ENCODE measurements around the gene CAPS. TPM values are rescaled to one million over a fixed set of nuclear protein-coding genes. Genes with fewer than 3 reads are reported as not detected.

Gene CAPS
- total RNA-seq, 4 donors from 2014 or later = 9.0 to 48.8 (median 26.3) TPM

DNA sequence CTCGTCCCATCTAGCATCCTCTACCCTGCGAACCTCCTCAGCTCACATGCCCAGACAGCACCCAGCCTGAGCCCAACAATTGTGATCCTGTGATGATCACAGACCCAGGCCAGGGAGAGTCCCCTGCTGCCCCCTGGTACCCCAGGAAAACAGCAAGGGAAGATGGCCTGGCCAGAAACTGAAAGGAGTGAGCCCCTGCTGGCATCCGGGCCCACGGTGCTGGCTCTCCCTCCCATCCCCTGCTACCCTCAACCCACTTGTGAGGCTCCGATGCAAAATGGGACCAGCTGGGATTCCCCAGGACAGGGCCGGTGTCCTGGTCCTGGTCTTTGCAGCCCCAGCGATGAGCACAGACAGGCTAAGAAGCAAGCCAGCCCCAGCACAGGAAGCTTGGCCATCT is 49.8 kb downstream of the CAPS start:
- Histone ChIP-seq H3K27ac (no peak overlapping the region), H3K4me1 (peaks cover 49 to 63% of the 10 kb centered on the region in 2 donors), H3K36me3 (no peaks in the 10 kb centered on the region), H3K27me3 (no peaks in the 10 kb centered on the region), H3K9me3 (no peaks in the 10 kb centered on the region), H3K4me3 (replicated peaks in 1 of 3) (no peak overlapping the region)
- WGBS, 2 donors = 90 to 96% methylated on average over 7 of the region's 7 CpGs
- DNase-seq = no peak
- TF ChIP-seq, protein P1, sequence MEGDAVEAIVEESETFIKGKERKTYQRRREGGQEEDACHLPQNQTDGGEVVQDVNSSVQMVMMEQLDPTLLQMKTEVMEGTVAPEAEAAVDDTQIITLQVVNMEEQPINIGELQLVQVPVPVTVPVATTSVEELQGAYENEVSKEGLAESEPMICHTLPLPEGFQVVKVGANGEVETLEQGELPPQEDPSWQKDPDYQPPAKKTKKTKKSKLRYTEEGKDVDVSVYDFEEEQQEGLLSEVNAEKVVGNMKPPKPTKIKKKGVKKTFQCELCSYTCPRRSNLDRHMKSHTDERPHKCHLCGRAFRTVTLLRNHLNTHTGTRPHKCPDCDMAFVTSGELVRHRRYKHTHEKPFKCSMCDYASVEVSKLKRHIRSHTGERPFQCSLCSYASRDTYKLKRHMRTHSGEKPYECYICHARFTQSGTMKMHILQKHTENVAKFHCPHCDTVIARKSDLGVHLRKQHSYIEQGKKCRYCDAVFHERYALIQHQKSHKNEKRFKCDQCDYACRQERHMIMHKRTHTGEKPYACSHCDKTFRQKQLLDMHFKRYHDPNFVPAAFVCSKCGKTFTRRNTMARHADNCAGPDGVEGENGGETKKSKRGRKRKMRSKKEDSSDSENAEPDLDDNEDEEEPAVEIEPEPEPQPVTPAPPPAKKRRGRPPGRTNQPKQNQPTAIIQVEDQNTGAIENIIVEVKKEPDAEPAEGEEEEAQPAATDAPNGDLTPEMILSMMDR (IDR thresholded peaks at IDR 0.05) = no peak
- no peak for TF ChIP-seq POLR2A (IDR thresholded peaks at IDR 0.05)
- intact Hi-C loops (cut with DNase I) = loop anchor here (10.0 kb wide), 1 partner anchor 159 kb away; the partner anchor contains the start of gene NRTN

DNA sequence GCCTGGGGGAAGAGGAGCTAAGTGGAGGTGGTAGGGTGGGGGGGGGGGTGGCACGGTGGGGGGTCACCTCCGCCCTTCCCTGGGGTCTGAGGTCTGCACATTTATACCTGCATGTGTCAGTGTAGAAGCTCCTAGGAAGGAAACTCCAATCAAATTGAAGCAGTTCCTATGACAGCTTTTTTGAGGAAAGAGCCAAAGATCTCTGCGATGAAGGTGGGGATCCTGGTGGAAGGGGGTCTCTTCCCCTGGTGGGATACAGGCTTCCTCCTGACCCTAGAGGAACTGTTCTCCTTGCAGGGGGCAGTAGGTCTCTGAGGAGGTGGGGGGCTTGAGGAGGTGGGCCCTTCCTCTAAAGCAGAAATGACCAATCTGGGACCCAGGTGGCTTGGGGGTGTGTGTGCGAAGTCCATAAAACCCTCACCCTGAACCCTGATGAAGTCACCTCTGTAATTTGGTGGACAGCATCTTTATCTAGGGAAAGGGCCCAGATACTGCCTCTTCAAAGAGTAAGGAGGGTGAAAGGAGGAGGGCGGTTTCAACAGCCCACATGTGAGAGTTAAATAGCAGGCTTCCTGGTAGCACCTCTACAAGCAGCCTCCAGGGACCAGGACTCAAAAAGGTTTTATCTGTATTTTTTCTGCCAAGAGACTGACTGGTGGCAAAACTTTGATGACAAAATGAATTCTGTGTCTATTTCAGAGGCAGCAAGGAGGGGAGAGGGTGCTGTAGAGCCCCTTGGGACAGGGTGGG is 50.9 kb downstream of the CAPS start:
- Histone ChIP-seq H3K27ac (no peak overlapping the region), H3K4me3 (replicated peaks in 1 of 3) (no peak overlapping the region), H3K9me3 (no peaks in the 10 kb centered on the region), H3K4me1 (peaks cover 51 to 67% of the 10 kb centered on the region in 2 donors), H3K27me3 (no peaks in the 10 kb centered on the region), H3K36me3 (no peaks in the 10 kb centered on the region)
- TF ChIP-seq, protein P1 (IDR thresholded peaks at IDR 0.05) = no peak
- TF ChIP-seq POLR2A (IDR thresholded peaks at IDR 0.05) = no peak
- 96 to 99% methylated on average over 4 of the region's 5 CpGs for WGBS, 2 donors
- DNase-seq = no peak
- intact Hi-C loops (cut with DNase I) = loop anchor here (10.0 kb wide), 1 partner anchor 160 kb away; the partner anchor contains the start of gene NRTN

Other genes starting within 250 kb of the CAPS start
- 10 to 100 TPM; 20.1 to 68.3 (median 47.2) TPM for gene MICOS13, start 233.7 kb upstream of the CAPS start, total RNA-seq
- 10 to 100 TPM in 3 of 4 donors, 1 to 10 TPM in 1; 7.3 to 30.4 (median 15.8) TPM for gene HSD11B1L, start 233.2 kb upstream of the CAPS start, total RNA-seq
- gene RPL36, start 224.0 kb upstream of the CAPS start, total RNA-seq = 100 to 1,000 TPM; 313 to 561 (median 386) TPM
- 100 to 1,000 TPM in 1 of 4 donors, 10 to 100 TPM in 3; 45.0 to 100 (median 67.9) TPM for gene LONP1, start 194.1 kb upstream of the CAPS start, total RNA-seq
- gene CATSPERD, start 193.6 kb upstream of the CAPS start, total RNA-seq = not detected
- gene PRR22, start 129.5 kb upstream of the CAPS start, total RNA-seq = 1 to 10 TPM in 3 of 4 donors, under 1 TPM in 1; 0.54 to 2.0 (median 1.2) TPM
- 10 to 100 TPM; 34.0 to 53.3 (median 44.9) TPM for gene DUS3L, start 123.1 kb upstream of the CAPS start, total RNA-seq
- 1 to 10 TPM in 3 of 4 donors, under 1 TPM in 1; 0.71 to 8.1 (median 1.3) TPM for gene NRTN, start 109.2 kb upstream of the CAPS start, total RNA-seq
- not detected for gene FUT6, start 74.6 kb upstream of the CAPS start, total RNA-seq
- gene FUT3, start 62.8 kb upstream of the CAPS start, total RNA-seq = under 1 TPM in 1 of 4 donors, not detected in 3; 0.13 TPM
- not detected for gene FUT5, start 43.7 kb upstream of the CAPS start, total RNA-seq
- gene NDUFA11, start 10.5 kb upstream of the CAPS start, total RNA-seq = 100 to 1,000 TPM; 115 to 325 (median 195) TPM
- gene VMAC, start 9.4 kb upstream of the CAPS start, total RNA-seq = 10 to 100 TPM; 14.3 to 27.2 (median 17.8) TPM
- gene RANBP3, start 63.9 kb downstream of the CAPS start, total RNA-seq = 100 to 1,000 TPM in 1 of 4 donors, 10 to 100 TPM in 3; 57.8 to 148 (median 82.7) TPM
- 10 to 100 TPM in 1 of 4 donors, 1 to 10 TPM in 3; 4.1 to 10.6 (median 7.7) TPM for gene RFX2, start 196.2 kb downstream of the CAPS start, total RNA-seq
- 1 to 10 TPM in 1 of 4 donors, under 1 TPM in 1, not detected in 2; 0.22 to 2.4 TPM for gene ACSBG2, start 221.4 kb downstream of the CAPS start, total RNA-seq

Measured in thyroid gland (tissue), 4 donors.